ENCODE measurements around the gene PUS10.
"Not testable (repeated sequence)": the region's sequence is repeated elsewhere in the genome, so short reads cannot be mapped to it uniquely, and the experiment has no call there.

The PUS10 gene

DNA sequence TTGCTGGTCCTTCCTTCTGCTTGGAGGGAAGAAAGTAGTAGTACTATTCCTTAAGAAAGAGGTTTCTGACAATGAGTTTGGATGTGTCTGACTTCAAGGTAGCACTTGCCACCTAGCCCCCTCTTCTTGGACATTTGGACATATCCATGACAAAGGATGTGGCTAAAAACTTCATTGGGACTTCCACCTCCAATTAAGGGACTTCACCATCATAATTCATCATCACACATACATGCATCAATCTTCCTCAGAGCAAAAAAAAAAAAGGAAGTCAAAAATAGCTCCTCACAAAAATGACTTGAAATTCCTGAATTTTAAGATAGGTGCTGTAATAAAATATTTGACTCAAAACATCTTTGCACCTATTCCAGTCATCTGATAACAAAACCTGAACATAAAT, 23.9 kb downstream of the PUS10 start:
- Histone ChIP-seq H4K20me1 (ENCODE audit: insufficient read depth, low read length) (no peaks in the 10 kb centered on the region), H3K36me3 (ENCODE audit: insufficient read depth, low read length) (peaks cover 4% of the 10 kb centered on the region; the same call in 1 of the 2 replicates), H3K27ac (ENCODE audit: low read length) (no peak overlapping the region), H3K4me2 (ENCODE audit: insufficient read depth, low read length) (no peak overlapping the region), H3K4me3 (ENCODE audit: low read depth in 1 of 2, low read length in 2 of 2) (no peak overlapping the region), H3K4me1 (ENCODE audit: insufficient read depth, low read length) (no peaks in the 10 kb centered on the region), H2AFZ (ENCODE audit: low read depth, low read length) (no peak overlapping the region), H3K79me2 (ENCODE audit: insufficient read depth, low read length) (no peaks in the 10 kb centered on the region), H3K9ac (ENCODE audit: low read depth, low read length) (no peak overlapping the region), H3K27me3 (ENCODE audit: insufficient read depth, low read length, poor library complexity) (no peaks in the 10 kb centered on the region), H3K9me3 (ENCODE audit: insufficient read depth, low read length, severe bottlenecking) (peaks cover 8% of the 10 kb centered on the region)
- TF ChIP-seq, protein P1, sequence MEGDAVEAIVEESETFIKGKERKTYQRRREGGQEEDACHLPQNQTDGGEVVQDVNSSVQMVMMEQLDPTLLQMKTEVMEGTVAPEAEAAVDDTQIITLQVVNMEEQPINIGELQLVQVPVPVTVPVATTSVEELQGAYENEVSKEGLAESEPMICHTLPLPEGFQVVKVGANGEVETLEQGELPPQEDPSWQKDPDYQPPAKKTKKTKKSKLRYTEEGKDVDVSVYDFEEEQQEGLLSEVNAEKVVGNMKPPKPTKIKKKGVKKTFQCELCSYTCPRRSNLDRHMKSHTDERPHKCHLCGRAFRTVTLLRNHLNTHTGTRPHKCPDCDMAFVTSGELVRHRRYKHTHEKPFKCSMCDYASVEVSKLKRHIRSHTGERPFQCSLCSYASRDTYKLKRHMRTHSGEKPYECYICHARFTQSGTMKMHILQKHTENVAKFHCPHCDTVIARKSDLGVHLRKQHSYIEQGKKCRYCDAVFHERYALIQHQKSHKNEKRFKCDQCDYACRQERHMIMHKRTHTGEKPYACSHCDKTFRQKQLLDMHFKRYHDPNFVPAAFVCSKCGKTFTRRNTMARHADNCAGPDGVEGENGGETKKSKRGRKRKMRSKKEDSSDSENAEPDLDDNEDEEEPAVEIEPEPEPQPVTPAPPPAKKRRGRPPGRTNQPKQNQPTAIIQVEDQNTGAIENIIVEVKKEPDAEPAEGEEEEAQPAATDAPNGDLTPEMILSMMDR (IDR thresholded peaks at IDR 0.05; ENCODE audit: borderline replicate concordance, extremely low read depth, low read length, poor library complexity, severe bottlenecking): no peak
- no peak for TF ChIP-seq EZH2 (IDR thresholded peaks at IDR 0.05; ENCODE audit: borderline replicate concordance, low read depth, low read length, severe bottlenecking)
- ATAC-seq (ENCODE audit: insufficient read depth, low read depth): no peak
- no peak for DNase-seq

DNA sequence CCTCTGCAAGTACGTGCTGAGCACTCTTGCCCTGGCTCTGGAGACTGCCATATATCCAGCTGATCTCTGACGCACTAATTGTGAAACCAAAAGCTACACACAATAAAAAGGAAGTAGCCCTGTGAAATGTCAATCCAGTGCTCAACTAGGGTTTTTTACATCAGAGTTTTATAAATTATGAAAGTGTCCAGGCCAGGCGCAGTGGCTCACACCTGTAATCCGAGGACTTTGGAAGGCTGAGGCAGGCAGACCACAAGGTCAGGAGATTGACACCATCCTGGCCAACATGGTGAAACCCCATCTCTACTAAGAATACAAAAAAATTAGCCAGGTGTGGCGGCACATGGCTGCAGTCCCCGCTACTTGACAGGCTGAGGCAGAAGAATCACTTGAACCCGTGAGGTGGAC, 25.1 kb downstream of the PUS10 start:
- H3K4me2 ChIP-seq (ENCODE audit: insufficient read depth, low read length): no peak overlapping the region
- no peaks in the 10 kb centered on the region for H3K4me1 ChIP-seq (ENCODE audit: insufficient read depth, low read length)
- TF ChIP-seq, protein P1 (IDR thresholded peaks at IDR 0.05; ENCODE audit: borderline replicate concordance, extremely low read depth, low read length, poor library complexity, severe bottlenecking): no peak
- TF ChIP-seq EZH2 (IDR thresholded peaks at IDR 0.05; ENCODE audit: borderline replicate concordance, low read depth, low read length, severe bottlenecking): no peak
- no peak overlapping the region for H3K4me3 ChIP-seq (ENCODE audit: low read depth in 1 of 2, low read length in 2 of 2)
- H3K9ac ChIP-seq (ENCODE audit: low read depth, low read length): no peak overlapping the region
- no peak for DNase-seq
- H3K9me3 ChIP-seq (ENCODE audit: insufficient read depth, low read length, severe bottlenecking): peaks cover 8% of the 10 kb centered on the region
- peaks cover 4% of the 10 kb centered on the region; the same call in 1 of the 2 replicates for H3K36me3 ChIP-seq (ENCODE audit: insufficient read depth, low read length)
- no peaks in the 10 kb centered on the region for H3K27me3 ChIP-seq (ENCODE audit: insufficient read depth, low read length, poor library complexity)
- H4K20me1 ChIP-seq (ENCODE audit: insufficient read depth, low read length): no peaks in the 10 kb centered on the region
- no peak overlapping the region for H2AFZ ChIP-seq (ENCODE audit: low read depth, low read length)
- no peaks in the 10 kb centered on the region for H3K79me2 ChIP-seq (ENCODE audit: insufficient read depth, low read length)
- ATAC-seq (ENCODE audit: insufficient read depth, low read depth): no peak
- no peak overlapping the region for H3K27ac ChIP-seq (ENCODE audit: low read length)

DNA sequence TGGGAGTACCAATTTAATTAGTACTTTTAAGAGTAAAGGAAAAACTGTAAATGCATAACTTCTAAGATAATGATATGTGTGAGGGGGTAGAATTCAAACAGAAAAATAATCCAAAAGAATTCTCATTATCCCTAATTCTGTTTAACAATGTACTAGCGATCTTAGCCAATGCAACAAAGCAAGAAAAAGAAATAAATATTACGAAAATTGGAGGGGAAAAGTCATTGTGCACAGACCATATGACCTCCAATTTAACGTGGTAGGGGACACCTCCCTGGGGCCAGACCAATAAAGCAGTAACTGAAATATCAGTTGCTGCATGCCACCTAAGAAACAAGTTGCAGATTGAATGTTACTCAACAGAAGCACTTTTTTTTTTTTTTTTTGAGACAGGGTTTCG, 26.4 kb downstream of the PUS10 start:
- H2AFZ ChIP-seq (ENCODE audit: low read depth, low read length): no peak overlapping the region
- H3K4me2 ChIP-seq (ENCODE audit: insufficient read depth, low read length): no peak overlapping the region
- peaks cover 8% of the 10 kb centered on the region for H3K9me3 ChIP-seq (ENCODE audit: insufficient read depth, low read length, severe bottlenecking)
- H3K36me3 ChIP-seq (ENCODE audit: insufficient read depth, low read length): peaks cover 4% of the 10 kb centered on the region; the same call in 1 of the 2 replicates
- no peak overlapping the region for H3K9ac ChIP-seq (ENCODE audit: low read depth, low read length)
- H3K4me1 ChIP-seq (ENCODE audit: insufficient read depth, low read length): no peaks in the 10 kb centered on the region
- no peaks in the 10 kb centered on the region for H3K27me3 ChIP-seq (ENCODE audit: insufficient read depth, low read length, poor library complexity)
- H3K79me2 ChIP-seq (ENCODE audit: insufficient read depth, low read length): no peaks in the 10 kb centered on the region
- no peaks in the 10 kb centered on the region for H4K20me1 ChIP-seq (ENCODE audit: insufficient read depth, low read length)
- ATAC-seq (ENCODE audit: insufficient read depth, low read depth) (no peak), DNase-seq (no peak)
- H3K4me3 ChIP-seq (ENCODE audit: low read depth in 1 of 2, low read length in 2 of 2): no peak overlapping the region
- TF ChIP-seq, protein P1 (IDR thresholded peaks at IDR 0.05; ENCODE audit: borderline replicate concordance, extremely low read depth, low read length, poor library complexity, severe bottlenecking): no peak
- TF ChIP-seq EZH2 (IDR thresholded peaks at IDR 0.05; ENCODE audit: borderline replicate concordance, low read depth, low read length, severe bottlenecking): no peak
- no peak overlapping the region for H3K27ac ChIP-seq (ENCODE audit: low read length)

DNA sequence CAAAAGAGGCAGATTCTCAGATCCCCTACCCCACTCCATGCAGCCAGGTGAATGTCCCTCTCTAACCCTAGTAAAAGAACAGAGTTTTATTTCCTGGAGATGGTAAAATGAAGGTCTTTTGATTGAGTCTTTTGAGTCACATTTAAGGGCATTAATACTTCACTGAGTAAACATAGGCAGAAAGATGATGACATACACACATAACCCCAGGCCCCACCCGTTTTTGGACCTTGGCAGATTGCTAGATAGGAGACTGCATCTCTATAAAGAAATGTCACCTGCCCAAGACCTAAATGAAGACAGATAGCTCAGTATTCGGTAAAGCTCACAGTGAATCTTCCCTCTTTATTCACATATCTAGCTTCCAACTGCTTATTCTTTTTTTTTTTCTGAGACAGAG, 28.8 kb downstream of the PUS10 start:
- Histone ChIP-seq H3K79me2 (ENCODE audit: insufficient read depth, low read length) (no peaks in the 10 kb centered on the region), H3K4me1 (ENCODE audit: insufficient read depth, low read length) (no peaks in the 10 kb centered on the region), H3K27me3 (ENCODE audit: insufficient read depth, low read length, poor library complexity) (no peaks in the 10 kb centered on the region), H3K9ac (ENCODE audit: low read depth, low read length) (no peak overlapping the region), H3K36me3 (ENCODE audit: insufficient read depth, low read length) (peaks cover 4% of the 10 kb centered on the region; the same call in 1 of the 2 replicates), H3K9me3 (ENCODE audit: insufficient read depth, low read length, severe bottlenecking) (peaks cover 8% of the 10 kb centered on the region), H3K4me3 (ENCODE audit: low read depth in 1 of 2, low read length in 2 of 2) (no peak overlapping the region), H3K4me2 (ENCODE audit: insufficient read depth, low read length) (no peak overlapping the region), H2AFZ (ENCODE audit: low read depth, low read length) (no peak overlapping the region), H3K27ac (ENCODE audit: low read length) (no peak overlapping the region), H4K20me1 (ENCODE audit: insufficient read depth, low read length) (no peaks in the 10 kb centered on the region)
- no peak for DNase-seq
- ATAC-seq (ENCODE audit: insufficient read depth, low read depth): no peak
- TF ChIP-seq EZH2 (IDR thresholded peaks at IDR 0.05; ENCODE audit: borderline replicate concordance, low read depth, low read length, severe bottlenecking): no peak
- TF ChIP-seq, protein P1 (IDR thresholded peaks at IDR 0.05; ENCODE audit: borderline replicate concordance, extremely low read depth, low read length, poor library complexity, severe bottlenecking): no peak

DNA sequence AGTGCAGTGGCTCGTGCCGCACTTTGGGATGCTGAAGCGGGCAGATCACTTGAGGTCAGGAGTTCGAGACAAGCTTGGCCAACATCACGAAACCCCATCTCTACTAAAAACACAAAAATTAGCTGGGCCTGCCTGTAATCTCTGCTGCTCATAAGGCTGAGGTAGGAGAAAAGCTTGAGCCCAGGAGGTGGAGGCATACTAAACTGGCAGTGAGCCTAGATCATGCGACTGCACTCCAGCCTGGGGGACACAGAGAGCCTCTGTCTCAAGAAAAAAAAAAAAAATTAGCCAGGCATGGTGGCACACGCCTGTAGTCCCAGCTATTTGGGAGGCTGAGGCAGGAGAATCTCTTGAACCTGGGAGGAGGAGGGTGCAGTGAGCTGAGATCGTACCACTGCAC, 30.4 kb downstream of the PUS10 start:
- H3K27ac ChIP-seq (ENCODE audit: low read length); H3K4me3 ChIP-seq (ENCODE audit: low read depth in 1 of 2, low read length in 2 of 2); H3K79me2 ChIP-seq (ENCODE audit: insufficient read depth, low read length); H3K4me2 ChIP-seq (ENCODE audit: insufficient read depth, low read length); DNase-seq; H3K9me3 ChIP-seq (ENCODE audit: insufficient read depth, low read length, severe bottlenecking); H3K9ac ChIP-seq (ENCODE audit: low read depth, low read length); H2AFZ ChIP-seq (ENCODE audit: low read depth, low read length); ATAC-seq (ENCODE audit: insufficient read depth, low read depth); H3K27me3 ChIP-seq (ENCODE audit: insufficient read depth, low read length, poor library complexity); H3K36me3 ChIP-seq (ENCODE audit: insufficient read depth, low read length); H3K4me1 ChIP-seq (ENCODE audit: insufficient read depth, low read length); H4K20me1 ChIP-seq (ENCODE audit: insufficient read depth, low read length): not testable (repeated sequence)

Measured in DND-41 (cell line).